LNCAP (cell line): ENCODE data around the gene SETBP1.

Experiments
- TF ChIP-seq, protein P1 (sequence below): fragments of 450-650 bp; IDR thresholded peaks from 2 replicates; pipeline ENCODE4 v1.5.1; 2017; ENCODE audit warnings: mild to moderate bottlenecking

The SETBP1 gene

DNA sequence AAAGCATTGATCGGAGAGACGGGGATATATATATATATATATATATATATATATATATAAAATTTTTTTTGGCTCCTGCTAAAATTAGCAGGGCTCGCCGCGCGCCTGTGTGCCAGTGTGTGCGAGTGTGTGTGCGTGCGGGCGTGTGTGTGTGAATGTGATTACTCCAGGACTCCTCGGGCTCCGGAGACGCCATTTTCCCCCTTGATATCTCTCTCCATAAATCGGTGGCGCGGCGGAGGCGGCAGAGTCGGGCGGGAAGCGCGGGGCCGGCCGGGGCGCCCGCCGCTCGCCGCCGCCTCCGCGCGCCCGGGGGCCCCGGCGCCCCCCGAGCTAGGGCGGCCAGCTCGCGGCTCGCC lies 795 bp upstream of the SETBP1 start:
- TF ChIP-seq, protein P1, sequence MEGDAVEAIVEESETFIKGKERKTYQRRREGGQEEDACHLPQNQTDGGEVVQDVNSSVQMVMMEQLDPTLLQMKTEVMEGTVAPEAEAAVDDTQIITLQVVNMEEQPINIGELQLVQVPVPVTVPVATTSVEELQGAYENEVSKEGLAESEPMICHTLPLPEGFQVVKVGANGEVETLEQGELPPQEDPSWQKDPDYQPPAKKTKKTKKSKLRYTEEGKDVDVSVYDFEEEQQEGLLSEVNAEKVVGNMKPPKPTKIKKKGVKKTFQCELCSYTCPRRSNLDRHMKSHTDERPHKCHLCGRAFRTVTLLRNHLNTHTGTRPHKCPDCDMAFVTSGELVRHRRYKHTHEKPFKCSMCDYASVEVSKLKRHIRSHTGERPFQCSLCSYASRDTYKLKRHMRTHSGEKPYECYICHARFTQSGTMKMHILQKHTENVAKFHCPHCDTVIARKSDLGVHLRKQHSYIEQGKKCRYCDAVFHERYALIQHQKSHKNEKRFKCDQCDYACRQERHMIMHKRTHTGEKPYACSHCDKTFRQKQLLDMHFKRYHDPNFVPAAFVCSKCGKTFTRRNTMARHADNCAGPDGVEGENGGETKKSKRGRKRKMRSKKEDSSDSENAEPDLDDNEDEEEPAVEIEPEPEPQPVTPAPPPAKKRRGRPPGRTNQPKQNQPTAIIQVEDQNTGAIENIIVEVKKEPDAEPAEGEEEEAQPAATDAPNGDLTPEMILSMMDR = no peak

- TF ChIP-seq, protein P1 = no peak
Measured at GRCh38 chr18:44681076-44681970, 635 bp downstream of the SETBP1 start.

DNA sequence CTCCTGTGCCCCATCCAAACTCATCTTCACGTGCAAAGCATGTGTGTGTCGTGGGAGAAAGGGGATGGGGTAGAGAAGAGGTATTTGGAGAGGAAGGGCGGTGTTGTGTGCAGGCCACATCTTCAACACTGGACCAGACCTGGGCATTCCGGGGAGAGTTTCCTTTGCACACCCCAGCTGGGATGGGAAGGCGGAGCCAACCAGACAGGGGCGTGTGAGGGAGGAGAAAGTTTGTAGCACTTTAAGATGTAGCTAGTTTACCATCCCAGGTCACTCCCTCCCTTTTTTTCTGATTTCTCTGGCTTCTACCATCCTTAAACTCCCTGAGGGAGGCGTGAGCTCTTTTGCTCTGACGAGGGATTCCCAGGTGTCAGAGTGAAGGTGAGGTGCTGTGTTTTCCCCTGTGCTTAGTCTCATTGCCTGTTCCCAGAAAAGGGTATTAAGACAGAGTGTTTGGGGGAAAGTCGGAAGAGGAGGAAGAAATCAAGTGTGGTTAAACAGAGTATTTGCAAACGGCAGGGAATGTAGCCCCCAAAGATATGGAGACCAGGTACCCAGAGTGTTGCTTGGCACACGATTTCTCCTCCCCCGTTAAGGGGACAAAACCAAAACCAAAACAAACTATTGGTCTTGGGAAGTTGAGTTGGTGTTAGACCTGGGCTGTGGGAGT lies 1.6 kb downstream of the SETBP1 start:
- TF ChIP-seq, protein P1 = no peak

GRCh38 chr18:44682871-44683221 lies 2.2 kb downstream of the SETBP1 start:
- TF ChIP-seq, protein P1 = no peak

DNA sequence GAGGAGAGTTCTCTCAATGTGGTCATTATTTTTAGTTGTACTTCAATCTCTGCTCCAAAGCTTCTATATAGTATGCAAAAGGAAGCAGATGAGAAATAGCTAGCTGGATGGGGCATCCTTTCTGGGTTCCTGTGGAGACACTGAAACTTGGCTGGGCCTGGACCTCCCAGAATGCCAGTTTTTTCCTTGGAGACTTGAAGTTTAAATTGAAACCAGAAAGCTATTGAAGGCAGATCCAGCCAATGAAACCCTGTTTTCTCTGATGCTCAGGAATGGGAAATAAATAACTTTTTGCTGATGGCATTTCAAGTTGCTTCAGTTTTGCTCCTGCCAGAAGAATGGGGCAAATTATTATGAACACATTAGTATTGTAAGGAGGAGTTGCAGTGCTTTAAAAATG lies 2.9 kb downstream of the SETBP1 start:
- TF ChIP-seq, protein P1 = no peak

GRCh38 chr18:44685296-44685695 lies 4.6 kb downstream of the SETBP1 start:
- TF ChIP-seq, protein P1 = no peak

DNA sequence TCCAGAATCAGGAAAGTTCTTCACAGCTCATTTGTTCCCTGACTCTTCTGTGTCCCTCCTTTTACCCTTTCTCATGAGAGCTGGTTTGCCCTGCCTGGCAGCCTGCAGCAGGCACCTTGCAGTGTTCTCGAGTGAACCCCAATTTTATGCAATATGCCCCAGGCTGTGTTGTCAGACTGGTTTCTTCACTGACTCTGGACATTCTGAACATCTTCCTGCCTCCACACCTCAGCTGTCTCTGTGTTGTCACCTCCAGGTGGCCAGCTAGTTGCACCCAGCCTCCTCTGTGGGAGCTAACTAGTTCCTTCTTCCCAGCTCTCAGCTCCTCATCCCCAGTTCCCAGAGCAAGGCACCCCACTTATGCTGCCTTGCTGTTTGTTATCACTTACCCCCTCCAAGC lies 5.5 kb downstream of the SETBP1 start:
- TF ChIP-seq, protein P1 = no peak
